Measurements from ENCODE around the gene GCNA.

GCNA gene, protein sequence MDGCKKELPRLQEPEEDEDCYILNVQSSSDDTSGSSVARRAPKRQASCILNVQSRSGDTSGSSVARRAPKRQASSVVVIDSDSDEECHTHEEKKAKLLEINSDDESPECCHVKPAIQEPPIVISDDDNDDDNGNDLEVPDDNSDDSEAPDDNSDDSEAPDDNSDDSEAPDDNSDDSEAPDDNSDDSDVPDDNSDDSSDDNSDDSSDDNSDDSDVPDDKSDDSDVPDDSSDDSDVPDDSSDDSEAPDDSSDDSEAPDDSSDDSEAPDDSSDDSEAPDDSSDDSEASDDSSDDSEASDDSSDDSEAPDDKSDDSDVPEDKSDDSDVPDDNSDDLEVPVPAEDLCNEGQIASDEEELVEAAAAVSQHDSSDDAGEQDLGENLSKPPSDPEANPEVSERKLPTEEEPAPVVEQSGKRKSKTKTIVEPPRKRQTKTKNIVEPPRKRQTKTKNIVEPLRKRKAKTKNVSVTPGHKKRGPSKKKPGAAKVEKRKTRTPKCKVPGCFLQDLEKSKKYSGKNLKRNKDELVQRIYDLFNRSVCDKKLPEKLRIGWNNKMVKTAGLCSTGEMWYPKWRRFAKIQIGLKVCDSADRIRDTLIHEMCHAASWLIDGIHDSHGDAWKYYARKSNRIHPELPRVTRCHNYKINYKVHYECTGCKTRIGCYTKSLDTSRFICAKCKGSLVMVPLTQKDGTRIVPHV

DNA sequence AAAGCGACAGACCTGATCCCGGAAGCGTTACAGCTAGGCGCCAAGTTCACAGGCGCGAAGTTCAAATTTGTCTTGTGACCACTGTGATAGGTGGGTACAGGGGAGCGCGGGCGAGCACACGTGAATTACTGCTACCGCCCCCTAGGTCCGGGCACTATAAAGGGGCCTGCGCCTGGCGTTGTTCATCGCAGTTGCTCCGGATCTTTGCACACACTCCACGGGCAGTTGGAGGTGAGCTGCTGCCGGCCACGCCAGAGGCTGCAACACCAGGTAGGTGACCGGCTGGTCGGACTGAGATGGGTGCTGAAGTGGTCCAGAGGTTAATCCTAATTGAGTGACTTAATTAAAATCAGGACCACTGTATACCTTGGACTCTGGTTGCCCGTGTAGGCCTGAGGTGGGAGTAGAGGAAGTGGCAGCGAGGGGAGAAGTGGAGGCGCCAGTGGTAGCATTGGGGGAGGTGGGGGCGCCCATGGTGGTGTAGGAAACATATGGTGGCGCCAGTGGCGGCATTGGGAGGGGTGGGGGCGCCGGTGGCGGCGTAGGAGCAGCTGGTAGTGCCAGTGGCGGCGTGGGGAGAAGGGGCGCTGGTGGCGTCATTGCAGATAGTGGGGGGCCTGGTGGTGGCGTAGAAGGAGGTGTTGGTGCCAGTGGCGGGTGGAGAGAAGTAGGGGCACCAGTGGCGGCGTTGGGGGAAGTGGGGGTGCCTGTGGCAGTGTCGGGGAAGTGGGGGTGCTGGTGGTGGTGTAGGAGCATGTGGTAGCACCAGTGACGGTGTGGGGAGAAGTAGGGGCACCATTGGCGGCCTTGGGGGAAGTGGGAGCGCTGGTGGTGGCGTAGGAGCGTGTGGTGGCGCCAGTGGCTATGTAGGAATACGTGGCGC, at the start of gene GCNA:
GCNA (plus strand) TSS at position 185 of the 883 bp plus-strand sequence. CDS start 2,385 bp downstream, outside the sequence.
- DNase-seq (ENCODE audit: low read depth in 4 of 4, low spot score in 1 of 4): no peak

DNA sequence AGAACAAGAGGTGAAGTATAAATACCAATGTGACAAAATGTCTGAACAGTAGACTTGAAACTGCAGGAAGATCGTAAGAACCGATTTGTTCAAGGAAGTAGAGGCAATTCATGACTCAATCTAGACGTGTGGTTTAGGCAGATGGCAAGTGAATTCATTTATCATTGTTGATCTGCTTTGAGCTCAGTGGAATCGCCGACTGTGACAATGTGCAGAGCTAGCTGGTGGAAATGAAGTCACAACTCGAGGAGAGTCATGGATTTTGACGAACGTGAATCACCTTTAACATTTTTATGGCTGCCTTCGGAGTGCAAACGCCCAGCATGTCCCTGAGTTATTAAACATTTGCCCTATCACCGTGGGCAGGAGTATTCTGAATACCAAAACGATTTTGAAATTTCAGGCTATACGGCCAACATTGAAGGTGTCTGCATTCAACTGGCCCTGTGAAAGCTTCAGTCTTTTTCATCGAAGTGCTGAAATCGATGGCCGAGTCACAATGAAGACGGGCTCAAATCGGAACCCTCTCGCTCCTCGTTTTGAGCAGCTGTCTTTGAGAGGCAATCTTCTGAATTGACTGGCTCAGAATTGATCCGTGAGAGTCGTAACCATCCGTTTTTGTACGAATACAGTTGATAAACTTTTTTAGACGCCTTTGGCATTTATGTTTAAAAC, 46.0 kb upstream of the GCNA start:
- no peak for DNase-seq (ENCODE audit: low read depth in 4 of 4, low spot score in 1 of 4)

DNA sequence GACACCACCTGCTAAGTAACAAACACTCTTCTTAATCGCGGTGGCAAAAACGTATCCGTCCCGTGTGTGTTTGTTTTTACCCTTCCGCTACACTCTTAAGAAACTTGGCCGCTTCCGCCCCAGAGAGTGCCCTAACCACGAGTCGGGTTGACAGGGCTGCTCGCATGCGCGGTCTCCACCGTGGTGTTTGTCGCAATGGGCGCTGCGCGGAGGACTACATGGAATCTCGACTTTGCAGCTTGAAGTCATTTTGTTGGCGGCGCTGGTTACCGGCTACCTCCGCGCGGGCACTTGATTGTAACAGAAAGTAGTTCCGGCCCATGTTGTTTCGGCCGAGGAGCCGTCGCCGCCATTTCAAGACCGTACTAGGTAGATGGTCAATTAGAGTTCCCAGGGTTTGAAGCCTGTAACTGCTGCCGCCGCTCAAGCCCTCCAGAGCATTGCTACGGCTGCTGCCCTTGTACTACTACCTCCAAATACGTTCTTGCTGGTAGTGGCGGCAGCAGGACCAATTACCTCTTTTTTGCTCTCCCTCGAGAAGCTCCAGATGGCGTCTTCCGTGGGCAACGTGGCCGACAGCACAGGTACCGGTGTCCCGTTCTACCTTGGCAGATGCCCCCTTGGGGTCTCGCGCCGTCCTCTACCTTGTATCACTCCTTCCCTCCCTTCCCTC, 45.3 kb upstream of the GCNA start, which contains the start of gene OGT:
OGT (plus strand) TSS at position 352 of the 673 bp plus-strand sequence; CDS start at position 548, 196 bp downstream.
- peak; percentile 71 to 83 (median 78) for DNase-seq (ENCODE audit: low read depth in 4 of 4, low spot score in 1 of 4)

DNA sequence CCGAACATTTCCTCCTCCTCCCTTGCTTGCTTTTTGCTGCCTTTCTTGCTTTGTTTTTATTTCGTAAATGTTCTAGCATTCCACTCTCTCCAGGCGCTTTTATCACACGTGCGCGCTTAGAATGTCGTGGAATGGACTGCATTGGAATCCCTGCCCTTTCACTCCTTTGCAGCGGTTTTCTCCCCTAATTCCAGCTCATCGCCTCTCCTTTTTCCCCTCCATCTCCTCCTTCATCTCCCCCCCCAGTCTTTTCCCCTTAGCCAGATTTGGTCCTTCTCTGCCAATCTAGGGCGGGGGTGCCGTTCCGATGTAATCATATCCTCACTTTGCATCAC, 44.8 kb upstream of the GCNA start:
- no peak for DNase-seq (ENCODE audit: low read depth in 4 of 4, low spot score in 1 of 4)

DNA sequence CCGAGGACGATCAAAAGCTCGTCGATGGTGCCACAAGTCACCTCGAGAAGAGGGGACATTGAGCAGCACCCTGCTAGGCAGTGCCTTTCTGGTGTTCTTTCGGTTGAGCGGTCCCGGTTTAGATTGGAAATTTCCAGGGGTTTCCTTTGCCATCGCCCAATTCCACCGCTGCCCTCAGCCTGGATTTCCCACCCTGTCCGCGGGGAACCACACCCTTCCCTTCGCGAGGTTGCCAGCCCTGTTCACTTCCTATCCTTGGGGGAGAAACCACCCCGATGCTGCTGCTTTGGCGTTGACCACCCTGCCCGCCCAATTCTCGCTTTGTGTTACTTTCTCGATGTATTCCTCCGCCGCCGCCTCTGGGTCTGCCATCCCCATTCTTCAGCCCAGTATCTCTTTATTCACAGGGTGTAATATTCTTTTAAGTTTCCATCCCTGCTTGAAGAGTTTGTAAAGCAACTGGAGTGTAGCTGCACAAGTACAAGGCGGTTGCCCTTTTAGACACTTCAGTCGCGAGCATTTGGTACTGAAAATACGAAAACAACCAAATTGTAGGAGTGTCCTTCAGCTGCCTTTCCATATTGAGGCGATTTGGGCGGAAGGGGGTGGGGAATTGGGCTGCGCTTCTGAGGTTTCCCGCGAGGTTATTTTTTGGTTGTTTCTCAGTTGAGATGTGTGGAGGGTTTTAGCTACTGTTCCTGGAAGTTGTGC, 44.2 kb upstream of the GCNA start:
- DNase-seq (ENCODE audit: low read depth in 4 of 4, low spot score in 1 of 4): no peak

DNA sequence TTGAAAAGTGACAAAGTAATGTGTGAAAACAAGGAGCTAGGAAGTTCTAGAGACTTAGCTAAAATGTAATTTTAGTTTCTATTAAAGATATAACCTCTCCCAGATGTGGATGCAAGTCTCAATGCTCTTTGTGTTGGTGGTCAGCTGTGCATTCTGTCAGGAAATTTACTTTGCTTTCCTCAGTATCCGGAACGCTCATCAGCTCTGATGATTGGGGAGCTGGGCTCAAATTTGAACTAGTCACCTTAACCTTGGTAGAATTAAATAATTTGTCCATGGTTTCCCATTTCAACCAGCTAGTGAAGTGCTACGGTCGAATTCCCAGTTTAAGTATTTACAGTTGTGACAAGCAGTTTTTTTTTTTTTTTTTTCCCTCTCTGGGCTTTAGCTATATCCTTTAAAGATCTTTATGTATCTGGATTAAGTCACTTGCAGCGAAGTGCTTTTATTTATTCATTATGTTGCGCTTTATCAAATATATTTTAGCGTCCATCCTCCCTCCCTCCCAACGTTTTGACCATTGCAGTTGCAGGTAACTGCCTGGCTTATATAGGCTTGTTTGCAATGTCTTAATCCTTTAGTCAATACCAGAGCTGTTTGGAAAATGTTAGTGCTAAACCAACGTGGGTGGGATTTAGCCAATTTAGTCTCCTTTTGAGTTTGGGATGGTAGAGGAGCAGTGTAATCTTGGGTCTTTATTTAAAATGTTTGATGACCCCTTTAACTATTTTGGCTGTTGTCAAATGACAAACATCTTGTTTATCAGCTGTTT, 43.3 kb upstream of the GCNA start:
- no peak for DNase-seq (ENCODE audit: low read depth in 4 of 4, low spot score in 1 of 4)

DNA sequence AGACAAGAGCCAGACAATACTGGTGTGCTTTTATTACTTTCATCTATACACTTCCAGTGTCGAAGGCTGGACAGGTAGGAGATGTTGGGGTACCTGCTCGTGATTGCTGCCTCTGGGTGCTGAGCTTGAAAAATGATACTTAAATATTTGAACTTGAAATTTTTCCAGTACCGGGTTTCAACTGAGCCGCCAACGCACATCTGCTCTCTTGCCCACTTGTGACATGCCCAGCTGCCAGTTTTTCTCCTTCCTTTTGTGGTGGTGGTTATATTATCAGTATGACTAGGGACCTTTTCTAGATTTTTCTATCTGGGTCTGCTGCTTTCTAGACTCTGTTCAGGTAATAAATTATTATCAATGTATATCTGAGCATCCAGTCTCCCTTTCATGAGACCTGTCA, 42.0 kb upstream of the GCNA start:
- no peak for DNase-seq (ENCODE audit: low read depth in 4 of 4, low spot score in 1 of 4)

DNA sequence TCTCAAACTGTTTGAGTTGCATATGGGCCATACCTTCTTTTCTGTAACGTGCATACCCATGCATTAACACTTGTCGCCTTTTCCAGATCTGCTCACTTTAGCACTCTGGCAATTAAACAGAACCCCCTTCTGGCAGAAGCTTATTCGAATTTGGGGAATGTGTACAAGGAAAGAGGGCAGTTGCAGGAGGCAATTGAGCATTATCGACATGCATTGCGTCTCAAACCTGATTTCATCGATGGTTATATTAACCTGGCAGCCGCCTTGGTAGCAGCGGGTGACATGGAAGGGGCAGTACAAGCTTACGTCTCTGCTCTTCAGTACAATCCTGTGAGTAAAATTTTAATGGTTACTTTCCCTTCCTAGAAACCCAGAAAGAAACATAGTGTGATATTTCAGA, 40.5 kb upstream of the GCNA start:
- no peak for DNase-seq (ENCODE audit: low read depth in 4 of 4, low spot score in 1 of 4)

DNA sequence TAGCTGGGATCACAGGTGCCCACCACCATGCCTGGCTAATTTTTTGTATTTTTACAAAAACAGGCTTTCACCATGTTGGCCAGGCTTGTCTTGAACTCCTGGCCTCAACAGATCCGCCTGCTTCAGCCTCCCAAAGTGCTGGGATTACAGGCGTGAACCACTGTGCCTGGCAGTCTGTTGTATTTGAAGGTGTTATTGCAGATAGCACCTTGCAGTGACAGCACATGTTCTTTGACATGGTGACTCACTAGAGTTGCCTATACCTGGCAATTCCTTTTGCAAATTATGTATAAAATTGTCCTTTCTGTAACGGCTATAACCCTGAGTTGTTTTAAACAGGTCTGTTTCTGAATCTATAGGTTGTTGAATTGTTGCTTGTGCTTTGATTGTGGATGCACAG, 37.4 kb upstream of the GCNA start:
- no peak for DNase-seq (ENCODE audit: low read depth in 4 of 4, low spot score in 1 of 4)

DNA sequence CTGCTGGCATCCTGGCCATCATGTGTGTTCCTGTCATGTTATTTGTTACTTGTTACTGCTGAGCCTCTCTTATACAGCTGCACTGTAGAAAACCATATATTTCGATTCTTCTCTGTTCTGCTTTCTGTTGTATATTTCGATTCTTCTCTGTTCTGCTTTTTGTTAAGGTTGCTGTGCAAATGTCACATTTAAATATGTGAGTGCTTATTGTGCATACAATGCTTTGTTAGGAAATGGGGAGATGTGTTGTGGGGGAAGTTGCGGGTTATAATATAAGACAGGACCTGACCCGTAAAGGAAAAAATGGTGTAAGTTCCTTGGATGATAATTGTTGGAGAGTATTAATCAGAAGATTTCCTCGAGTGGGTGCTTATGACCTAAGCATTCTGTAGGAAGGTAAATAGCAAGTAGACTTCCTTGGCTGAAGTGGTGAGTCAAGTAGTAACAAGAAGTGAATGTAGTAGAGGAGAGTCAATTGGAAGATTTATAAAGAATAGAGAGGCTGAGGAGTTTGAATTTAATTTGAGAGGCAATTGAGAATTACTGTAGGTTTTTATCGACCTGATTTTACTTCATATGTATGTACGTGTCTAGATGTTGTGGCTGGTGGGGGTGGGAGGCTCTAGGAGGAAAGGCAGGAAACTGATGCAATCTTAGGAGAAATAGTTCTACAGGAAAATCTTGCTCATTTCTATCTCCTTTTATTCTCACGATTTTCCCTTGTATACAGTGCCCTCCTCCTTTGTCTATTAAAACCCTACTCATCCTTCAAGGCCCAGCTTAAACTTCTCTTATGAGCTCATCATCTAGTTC, 36.8 kb upstream of the GCNA start:
- DNase-seq (ENCODE audit: low read depth in 4 of 4, low spot score in 1 of 4): no peak

DNA sequence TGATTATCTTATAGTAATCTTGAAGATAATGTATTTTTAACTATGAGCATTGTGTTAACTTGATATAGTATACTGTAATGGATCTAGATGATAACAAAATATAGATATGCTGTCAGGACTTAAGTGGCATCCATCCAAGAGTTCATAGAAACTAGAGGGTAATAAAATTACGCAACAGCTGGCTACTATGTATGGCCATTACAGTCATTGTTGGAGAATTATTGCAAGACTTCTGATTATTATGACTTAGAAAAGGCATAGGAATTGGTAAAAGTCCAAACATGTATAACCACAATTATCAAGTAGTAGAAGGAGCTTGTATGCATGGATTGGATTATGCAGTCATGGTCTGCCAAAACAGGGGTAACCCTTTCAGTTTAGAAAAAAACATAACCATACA, 35.8 kb upstream of the GCNA start:
- DNase-seq (ENCODE audit: low read depth in 4 of 4, low spot score in 1 of 4): no peak

DNA sequence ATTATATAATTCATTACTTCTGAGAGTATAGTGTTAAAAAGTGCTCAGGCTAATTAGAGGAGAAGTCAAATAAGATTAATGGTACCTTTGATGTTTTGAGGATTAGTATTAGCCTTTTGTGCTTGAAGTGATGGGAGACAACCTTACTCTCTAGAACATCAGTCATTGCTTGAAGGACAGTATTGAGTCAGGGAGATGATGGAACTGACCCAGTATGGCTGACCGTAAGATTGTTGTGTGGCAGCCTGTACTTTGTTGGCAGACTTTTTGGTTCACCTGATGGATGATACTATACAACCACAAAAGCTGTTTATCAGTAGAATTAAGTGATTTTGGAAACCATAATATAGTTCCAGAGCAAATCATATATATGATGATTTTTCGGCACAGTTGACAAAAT, 35.4 kb upstream of the GCNA start:
- DNase-seq (ENCODE audit: low read depth in 4 of 4, low spot score in 1 of 4): no peak

DNA sequence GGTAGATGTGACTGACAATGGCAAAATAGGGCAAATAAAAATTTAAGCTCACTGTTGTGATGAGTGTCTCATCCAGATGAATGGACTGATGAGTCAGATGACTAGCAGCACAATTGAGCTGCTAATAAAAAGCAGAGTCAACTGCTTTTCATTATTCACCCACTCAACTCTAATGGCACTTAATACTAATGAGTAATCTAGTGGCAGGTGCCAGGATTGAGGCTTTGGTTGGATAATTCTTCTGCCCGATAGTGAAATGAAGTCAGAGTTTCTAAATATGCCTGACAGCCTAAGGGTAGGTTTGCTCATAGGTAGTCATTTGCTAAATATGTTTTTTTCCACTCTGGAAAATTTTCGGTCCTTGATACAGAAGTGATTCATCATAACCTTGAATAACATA, 34.9 kb upstream of the GCNA start:
- DNase-seq (ENCODE audit: low read depth in 4 of 4, low spot score in 1 of 4): no peak

DNA sequence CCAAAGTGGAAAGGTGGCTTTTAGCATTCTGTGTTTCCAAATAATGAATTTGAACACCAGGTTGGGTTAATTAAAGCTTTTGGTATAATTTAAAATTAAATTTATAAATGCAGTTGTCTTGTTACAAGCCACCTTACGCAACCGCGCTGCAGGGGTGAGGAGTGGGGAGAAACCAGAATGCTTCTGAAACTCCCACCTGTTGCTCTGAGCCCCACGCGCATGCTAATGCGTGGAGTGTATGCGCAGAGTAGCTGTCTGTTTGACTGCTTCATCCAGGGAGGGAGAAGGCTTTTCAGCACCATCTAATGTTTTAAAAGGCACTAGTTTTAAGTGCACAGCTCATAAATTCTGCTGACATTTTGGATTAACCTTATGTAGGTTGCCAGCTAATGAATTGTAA, 32.9 kb upstream of the GCNA start:
- DNase-seq (ENCODE audit: low read depth in 4 of 4, low spot score in 1 of 4): no peak

DNA sequence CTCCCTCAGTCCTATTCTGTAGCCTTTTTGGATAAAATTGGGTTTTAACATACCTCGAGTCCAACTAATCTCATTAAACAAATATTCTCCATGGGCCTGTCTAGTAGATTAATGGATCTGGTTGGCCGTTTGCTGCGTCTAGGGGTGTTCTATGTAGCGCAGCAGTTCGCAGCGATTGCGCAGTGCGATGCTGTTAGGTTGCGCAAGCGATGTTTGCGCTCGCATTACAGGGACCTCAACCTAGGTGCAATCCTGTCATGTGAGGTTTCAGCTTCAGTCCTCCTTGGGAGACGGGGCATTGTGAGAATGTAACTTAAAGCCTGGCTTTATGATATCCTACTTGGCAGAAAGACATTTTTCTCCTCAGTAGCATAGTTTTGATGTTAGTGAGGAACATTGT, 31.4 kb upstream of the GCNA start:
- DNase-seq (ENCODE audit: low read depth in 4 of 4, low spot score in 1 of 4): no peak

DNA sequence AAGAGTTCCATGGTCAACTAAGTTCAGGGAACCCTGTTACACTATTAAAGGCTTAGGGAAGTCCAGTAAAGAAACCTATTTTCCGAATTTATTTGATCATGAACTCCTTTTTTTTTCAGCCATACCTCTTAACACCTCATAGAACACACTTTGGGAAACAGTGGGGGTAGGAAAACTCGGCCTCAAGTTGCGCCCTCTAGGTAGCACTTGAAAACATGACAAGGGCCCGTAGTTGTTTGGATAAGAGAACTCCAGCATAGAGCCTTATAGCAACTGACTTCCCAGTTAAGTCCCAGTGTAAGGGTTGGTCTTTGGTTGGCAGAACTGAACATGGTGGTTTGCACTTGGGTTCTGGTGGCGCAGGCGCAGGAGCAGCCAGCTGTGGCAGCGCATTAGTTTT, 30.9 kb upstream of the GCNA start:
- DNase-seq (ENCODE audit: low read depth in 4 of 4, low spot score in 1 of 4): no peak

DNA sequence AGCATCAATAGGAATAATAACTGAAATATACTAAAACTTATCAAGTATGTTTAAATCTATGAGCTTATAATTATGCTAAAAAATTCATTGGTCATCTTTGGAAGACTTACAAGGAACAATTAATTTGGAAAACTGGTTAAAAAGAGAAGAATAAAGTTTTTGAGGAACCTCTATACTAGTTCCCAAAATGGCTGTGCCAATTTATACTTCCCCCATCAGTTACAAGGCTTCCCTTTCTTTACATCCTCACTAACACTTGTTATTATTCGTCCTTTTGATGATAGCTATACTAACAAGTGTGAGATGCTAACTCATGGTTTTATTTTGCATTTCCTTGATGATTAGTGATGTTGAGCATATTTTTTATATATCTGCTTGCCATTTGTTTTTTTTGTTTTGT, 28.3 kb upstream of the GCNA start:
- no peak for DNase-seq (ENCODE audit: low read depth in 4 of 4, low spot score in 1 of 4)

DNA sequence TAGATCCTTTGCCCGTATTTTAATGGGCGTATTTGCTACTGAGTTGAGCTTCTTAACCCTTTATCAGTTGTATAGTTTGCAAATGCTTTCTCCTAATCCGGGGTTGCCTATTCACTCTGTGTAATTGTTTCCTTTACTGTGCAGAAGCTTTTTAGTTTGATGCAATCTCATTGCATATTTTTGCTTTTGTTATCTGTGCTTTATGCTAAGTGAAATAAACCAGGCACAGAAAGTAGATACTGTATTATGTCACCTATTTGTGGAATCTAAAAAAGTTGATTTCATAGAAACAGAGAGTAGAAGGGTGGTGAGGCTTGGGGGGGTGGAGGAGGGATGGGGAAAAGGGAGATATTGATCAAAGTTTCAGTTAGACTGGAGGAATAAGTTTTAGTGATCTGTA, 27.7 kb upstream of the GCNA start:
- no peak for DNase-seq (ENCODE audit: low read depth in 4 of 4, low spot score in 1 of 4)

All from stimulated activated CD4-positive, alpha-beta T cell treated with anti-CD3 and anti-CD28 coated beads, Interleukin-1b, Interleukin-23, amount 100 ng/mL, for 24 hours (primary cell).